Kidney (tissue), 14 donors: ENCODE measurements around the gene PRR11. TPM values are rescaled to one million over a fixed set of nuclear protein-coding genes. Genes with fewer than 3 reads are reported as not detected.
"Not testable (repeated sequence)": the region's sequence is repeated elsewhere in the genome, so short reads cannot be mapped to it uniquely, and the experiment has no call there.

Source experiments
- DNase-seq, 5 donors: peaks; one replicate each; pipeline ENCODE4 v3.0.0-alpha.2; 2013 to 2020
- FAIRE-seq: peaks from 2 replicates; lab custom pipeline; 2012; peaks lifted over from hg19 to GRCh38; lab: Jason Lieb, UNC
- H3K27ac ChIP-seq, 2 donors: one replicate each; pipeline ENCODE4 v1.7.0; 2013; ENCODE audit warnings: low read depth in 2 of 2, low read length in 2 of 2, inconsistent platforms in 1 of 2
- H3K27me3 ChIP-seq: one replicate; pipeline ENCODE4 v1.7.1; 2013; ENCODE audit warnings: low read length, inconsistent platforms; ENCODE audit not compliant: control insufficient read depth, insufficient read depth
- H3K36me3 ChIP-seq, 3 donors: one replicate each; pipeline versions ENCODE4 v1.7.0 to v1.7.1; 2013; ENCODE audit warnings: low read length in 3 of 3, control low read depth in 1 of 3, inconsistent platforms in 1 of 3; ENCODE audit not compliant: insufficient read depth in 3 of 3, control insufficient read depth in 2 of 3
- H3K4me1 ChIP-seq, 3 donors: one replicate each; pipeline versions ENCODE4 v1.7.0 to v1.7.1; 2013; ENCODE audit warnings: low read length in 3 of 3, inconsistent platforms in 1 of 3, low read depth in 1 of 3; ENCODE audit not compliant: control insufficient read depth in 2 of 3, insufficient read depth in 2 of 3
- H3K4me3 ChIP-seq, 3 donors: one replicate each; pipeline versions ENCODE4 v1.7.0 to v1.8.1; 2013; ENCODE audit warnings: low read length in 3 of 3, control low read depth in 1 of 3, inconsistent platforms in 1 of 3
- H3K9ac ChIP-seq, 3 donors: one replicate each; pipeline versions ENCODE4 v1.7.0 to v1.7.1; 2013; ENCODE audit warnings: low read length in 3 of 3, control low read depth in 1 of 3, inconsistent platforms in 1 of 3
- H3K9me3 ChIP-seq, 3 donors: one replicate each; pipeline versions ENCODE4 v1.7.0 to v1.7.1; 2013; ENCODE audit warnings: low read length in 3 of 3, control low read depth in 1 of 3, inconsistent platforms in 1 of 3; ENCODE audit not compliant: control insufficient read depth in 2 of 3, insufficient read depth in 1 of 3
- intact Hi-C: fragments of 100-400 bp; cut with DNase I; formaldehyde crosslinking; loops from one replicate; pipeline ENCODE4 v1.11.1; 2022
- polyA plus RNA-seq: library from polyadenylated mRNA; stranded (reverse); fragments of 350-450 nt; fragmentation: Illumina TruSeq; extraction: RNeasy Lipid Tissue Mini Kit (QIAGEN cat#74804); gene quantifications from one replicate; pipeline ENCODE4 v1.2.3, GENCODE V29; 2014; ENCODE audit warnings: low read depth, low replicate concordance; ENCODE audit not compliant: insufficient read depth
- total RNA-seq: library from RNA; stranded (reverse); fragmentation: NEBNext Ultra II Directional; extraction: Animal tissue kit (Norgen Biotek cat#: 25700); gene quantifications from one replicate; pipeline ENCODE4 v1.2.1, GENCODE V29; 2021
- TF ChIP-seq, protein P1 (sequence below): IDR thresholded peaks from 3 replicates; pipeline ENCODE4 v1.5.1; 2012; ENCODE audit warnings: mild to moderate bottlenecking, moderate library complexity, borderline replicate concordance; ENCODE audit not compliant: insufficient read depth; ENCODE audit errors: extremely low read depth
- donor health status: control.
- donor health status: control.
- donor health status: control.
- donor health status: control.
- donor health status: control.
- donor health status: DM: yes; HTN: yes; CAD: no.
- donor health status: Normal renal cell carcinoma (clear cell type).

The PRR11 gene
- total and polyA plus RNA-seq, 2 donors from 2014 or later = 0.26 to 2.5 TPM

DNA sequence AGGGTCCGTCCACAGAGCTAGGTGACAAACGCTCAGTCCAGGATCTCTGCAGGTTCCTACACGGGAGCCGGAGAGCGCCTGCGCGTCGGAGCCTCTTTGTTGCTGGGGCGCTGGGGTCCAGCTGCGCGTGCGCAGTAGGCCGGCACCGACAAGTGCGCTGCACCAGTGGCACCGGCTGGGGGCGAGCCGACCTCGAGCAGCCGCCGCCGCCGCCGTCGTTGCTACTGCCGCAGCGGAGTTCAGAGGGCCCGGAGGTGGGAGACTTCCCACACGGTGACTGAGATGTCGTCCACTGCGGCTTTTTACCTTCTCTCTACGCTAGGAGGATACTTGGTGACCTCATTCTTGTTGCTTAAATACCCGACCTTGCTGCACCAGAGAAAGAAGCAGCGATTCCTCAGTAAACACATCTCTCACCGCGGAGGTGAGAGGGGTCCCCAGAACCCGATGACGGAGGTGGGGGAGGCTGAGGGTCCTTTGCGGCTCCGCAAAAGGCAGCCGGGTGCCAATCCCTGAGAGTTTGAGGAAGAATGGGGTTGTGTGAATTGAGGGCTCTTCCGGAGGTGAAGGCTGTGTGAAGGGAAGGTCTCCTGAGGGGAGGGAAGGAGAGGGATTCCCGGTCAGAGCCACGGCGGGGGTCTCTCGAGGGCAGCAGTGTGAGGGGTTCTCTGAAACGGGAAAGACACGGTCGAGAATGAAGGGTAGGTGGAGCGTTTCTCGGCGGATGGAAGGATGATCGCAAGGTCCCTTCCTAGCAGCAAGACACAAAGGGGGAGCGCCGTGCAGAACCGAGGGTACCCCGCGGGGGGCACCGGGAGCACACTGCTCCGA, 65.0 kb downstream of the PRR11 start, which contains the start of gene GDPD1:
Gene GDPD1 (plus strand): TSS at position 184 of the 831 bp plus-strand sequence. CDS start 99 bp downstream, at position 283.
- peak; percentile 97 to 98 (median 98) for DNase-seq
- no peaks in the 10 kb centered on the region for H3K9me3 ChIP-seq
- H3K27me3 ChIP-seq = no peaks in the 10 kb centered on the region
- peak within 1 kb of the TSS in 1 of 2 donors; percentile 25 for H3K27ac ChIP-seq
- intact Hi-C loops = no loop called here
- peak within 1 kb of the TSS; percentile 83 to 93 (median 90) for H3K4me3 ChIP-seq
- no peaks in the 10 kb centered on the region for H3K4me1 ChIP-seq
- TF ChIP-seq, protein P1, sequence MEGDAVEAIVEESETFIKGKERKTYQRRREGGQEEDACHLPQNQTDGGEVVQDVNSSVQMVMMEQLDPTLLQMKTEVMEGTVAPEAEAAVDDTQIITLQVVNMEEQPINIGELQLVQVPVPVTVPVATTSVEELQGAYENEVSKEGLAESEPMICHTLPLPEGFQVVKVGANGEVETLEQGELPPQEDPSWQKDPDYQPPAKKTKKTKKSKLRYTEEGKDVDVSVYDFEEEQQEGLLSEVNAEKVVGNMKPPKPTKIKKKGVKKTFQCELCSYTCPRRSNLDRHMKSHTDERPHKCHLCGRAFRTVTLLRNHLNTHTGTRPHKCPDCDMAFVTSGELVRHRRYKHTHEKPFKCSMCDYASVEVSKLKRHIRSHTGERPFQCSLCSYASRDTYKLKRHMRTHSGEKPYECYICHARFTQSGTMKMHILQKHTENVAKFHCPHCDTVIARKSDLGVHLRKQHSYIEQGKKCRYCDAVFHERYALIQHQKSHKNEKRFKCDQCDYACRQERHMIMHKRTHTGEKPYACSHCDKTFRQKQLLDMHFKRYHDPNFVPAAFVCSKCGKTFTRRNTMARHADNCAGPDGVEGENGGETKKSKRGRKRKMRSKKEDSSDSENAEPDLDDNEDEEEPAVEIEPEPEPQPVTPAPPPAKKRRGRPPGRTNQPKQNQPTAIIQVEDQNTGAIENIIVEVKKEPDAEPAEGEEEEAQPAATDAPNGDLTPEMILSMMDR = peak; percentile 66
- H3K9ac ChIP-seq = peak within 1 kb of the TSS; percentile 68 to 89 (median 76)
- FAIRE-seq = no peak
- no peaks in the 10 kb centered on the region for H3K36me3 ChIP-seq

DNA sequence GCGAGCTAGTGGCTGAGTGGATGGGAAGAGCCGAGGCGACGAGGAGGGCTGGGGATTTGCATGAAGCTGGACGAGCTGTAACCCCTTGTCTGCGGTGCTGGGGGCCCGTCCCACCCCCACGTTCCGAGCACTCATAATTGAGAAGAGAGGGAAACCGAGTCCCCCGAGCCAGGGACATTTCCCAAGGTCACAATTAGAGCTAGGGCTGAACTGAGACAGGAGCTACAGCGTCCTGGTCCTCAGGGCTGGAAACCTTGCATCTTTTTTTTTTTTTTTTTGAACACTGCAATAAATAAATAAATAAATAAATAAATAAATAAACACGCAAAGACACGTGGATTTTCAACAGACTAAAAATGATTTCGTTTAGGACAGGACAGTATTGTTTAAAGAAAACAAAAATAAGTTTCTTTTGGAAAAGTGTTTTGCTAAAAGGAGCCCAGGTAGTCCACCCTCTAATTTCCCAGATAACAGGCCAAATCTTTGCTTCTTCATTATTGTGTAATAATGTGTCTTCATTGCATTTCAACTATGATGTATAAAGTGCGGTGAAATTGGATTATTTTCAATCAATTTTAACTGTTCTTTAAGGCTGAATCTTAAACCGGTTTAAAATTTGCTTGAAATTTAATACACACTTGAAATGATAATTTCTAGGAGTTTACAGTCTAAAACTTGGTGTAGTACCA, 65.8 kb downstream of the PRR11 start:
- H3K36me3 ChIP-seq = no peaks in the 10 kb centered on the region
- no peaks in the 10 kb centered on the region for H3K9me3 ChIP-seq
- intact Hi-C loops = no loop called here
- DNase-seq = peak in 1 of 5 donors; percentile 50
- H3K27me3 ChIP-seq = no peaks in the 10 kb centered on the region
- H3K9ac ChIP-seq = peak overlapping the region; percentile 68 to 89 (median 76)
- peak overlapping the region; percentile 83 to 93 (median 90) for H3K4me3 ChIP-seq
- TF ChIP-seq, protein P1 = no peak
- H3K4me1 ChIP-seq = no peaks in the 10 kb centered on the region
- FAIRE-seq = no peak
- H3K27ac ChIP-seq = no peak overlapping the region

DNA sequence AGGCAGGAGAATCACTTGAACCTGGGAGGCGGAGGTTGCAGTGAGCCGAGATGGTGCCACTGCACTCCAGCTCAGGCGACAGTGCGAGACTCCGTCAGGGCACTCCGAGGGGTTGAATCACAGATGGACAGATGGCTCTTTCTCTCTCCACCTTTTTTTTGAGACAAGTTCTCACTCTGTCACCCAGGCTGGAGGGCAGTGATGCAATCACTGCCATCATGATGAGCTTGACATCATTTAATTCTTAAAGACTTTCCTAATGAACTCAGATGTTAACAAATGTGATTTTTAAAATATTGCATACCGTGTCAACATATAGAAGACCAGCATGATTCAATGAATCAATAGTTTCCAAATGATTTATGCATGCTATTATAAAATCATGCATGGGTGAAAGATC, 68.3 kb downstream of the PRR11 start:
- Histone ChIP-seq H3K4me1 (no peaks in the 10 kb centered on the region), H3K9me3 (no peaks in the 10 kb centered on the region), H3K9ac (no peak overlapping the region), H3K36me3 (no peaks in the 10 kb centered on the region), H3K27me3 (no peaks in the 10 kb centered on the region), H3K4me3 (no peak overlapping the region), H3K27ac (no peak overlapping the region)
- intact Hi-C loops = no loop called here
- FAIRE-seq (no peak), DNase-seq (no peak)
- TF ChIP-seq, protein P1 = no peak

DNA sequence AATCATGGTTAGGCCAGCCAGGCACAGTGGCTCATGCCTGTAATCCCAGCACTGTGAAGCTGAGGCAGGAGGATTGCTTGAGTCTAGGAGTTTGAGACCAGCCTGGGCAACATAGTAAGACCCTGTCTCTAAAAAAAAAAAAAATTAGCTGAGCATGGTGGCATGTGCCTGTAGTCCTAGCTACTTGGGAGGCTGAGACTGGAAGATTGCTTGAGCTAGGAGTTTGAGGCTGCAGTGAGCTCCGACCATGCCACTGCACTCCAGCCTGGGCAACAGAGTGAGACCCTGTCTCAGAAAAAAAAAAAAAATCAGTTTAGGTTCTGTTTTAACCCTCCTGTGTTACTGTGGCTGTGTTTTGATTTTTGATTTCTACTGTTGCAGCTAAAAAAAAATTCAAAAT, 73.0 kb downstream of the PRR11 start:
- H3K9ac ChIP-seq, H3K9me3 ChIP-seq, DNase-seq, H3K4me3 ChIP-seq, H3K27me3 ChIP-seq, intact Hi-C loops, H3K27ac ChIP-seq, FAIRE-seq, H3K4me1 ChIP-seq, H3K36me3 ChIP-seq: not testable (repeated sequence)
